HCT116 (cell line): ENCODE results near the gene HYKK. TPM values are rescaled to one million over a fixed set of nuclear protein-coding genes. Genes with fewer than 3 reads are reported as not detected.

ENCODE experiments used
- ATAC-seq: fragments of 200-7000 bp; cut with Tn5 transposase; 2 replicates; pipeline ENCODE4 v1.9.1; 2020; ENCODE audit warnings: mild to moderate bottlenecking, moderate library complexity
- BruUV-seq: library from RNA; stranded (reverse); fragments of 400-500 nt; replicated peaks from 2 replicates; lab custom pipeline; 2021; lab: Mats Ljungman, UMichigan
- CTCF ChIA-PET: fragments of 300-600 bp; sonication (Branson Sonifier 250); formaldehyde crosslinking; loops from one replicate; lab custom pipeline; 2021; ENCODE audit warnings: antibody characterized with exemption; lab: Charles Lee
- POLR2A ChIA-PET: fragments of 300-600, 350-600 bp; sonication (Branson Sonifier 250); formaldehyde crosslinking; loops from one replicate; lab custom pipeline; 2021; ENCODE audit warnings: antibody characterized with exemption; lab: Charles Lee
- RAD21 ChIA-PET, 2 experiments: fragments of 300-600 bp; sonication (Branson Sonifier 250); formaldehyde crosslinking; loops; one replicate each; lab custom pipeline; 2023; ENCODE audit warnings: low total read pairs in 2 of 2; ENCODE audit not compliant: uncharacterized antibody in 2 of 2, unreplicated experiment in 2 of 2, low non-redundant PET in 1 of 2; lab: Charles Lee
- DNase-seq: peaks from one replicate; pipeline ENCODE4 v3.0.0-alpha.2; 2010; ENCODE audit warnings: low read depth, low spot score
- H2AFZ ChIP-seq: fragments of 200-600 bp; shearing (Covaris generic), sonication (generic); 2 replicates; pipeline ENCODE4 v1.6.1; 2017; ENCODE audit warnings: low read depth, mixed run types, mixed read lengths, antibody characterized with exemption, low read length; ENCODE audit not compliant: poor library complexity, severe bottlenecking
- H3K27ac ChIP-seq: 2 replicates; pipeline ENCODE4 v1.5.1; 2012; ENCODE audit warnings: low read depth, low read length
- H3K27me3 ChIP-seq: fragments of 200-600 bp; sonication (generic); 2 replicates; pipeline ENCODE4 v1.6.1; 2016; ENCODE audit warnings: mixed run types, low read length, mixed read lengths; ENCODE audit not compliant: insufficient read depth
- H3K36me3 ChIP-seq, 2 experiments: fragments of 200-500 bp in 1 of 2; fragments of 200-600 bp in 1 of 2; sonication (Bioruptor generic) in 1 of 2; sonication (generic) in 1 of 2; 2 replicates each; pipeline versions ENCODE4 v1.5.1 to v1.6.1; 2014 to 2016; ENCODE audit warnings: low read length in 2 of 2, inconsistent platforms in 1 of 2, mixed read lengths in 1 of 2, mixed run types in 1 of 2; ENCODE audit not compliant: insufficient read depth in 2 of 2, control insufficient read depth in 1 of 2
- H3K4me1 ChIP-seq, 2 experiments: fragments of 200-600 bp in 1 of 2; sonication (generic) in 1 of 2; 2 replicates each; pipeline versions ENCODE4 v1.5.1 to v1.6.1; 2012 to 2017; ENCODE audit warnings: low read length in 2 of 2, inconsistent platforms in 1 of 2, mild to moderate bottlenecking in 1 of 2, mixed read lengths in 1 of 2, mixed run types in 1 of 2, moderate library complexity in 1 of 2; ENCODE audit not compliant: insufficient read depth in 2 of 2, control insufficient read depth in 1 of 2
- H3K4me2 ChIP-seq: fragments of 200-600 bp; sonication (generic); 2 replicates; pipeline ENCODE4 v1.6.1; 2017; ENCODE audit warnings: mixed run types, low read length, mixed read lengths
- H3K4me3 ChIP-seq, 2 experiments: fragments of 200-600 bp in 1 of 2; sonication (generic) in 1 of 2; replicated peaks in 1 of 2; 2 replicates each; pipeline ENCODE4 v1.5.1; 2011 to 2016; ENCODE audit warnings: low read length in 2 of 2, control low read depth in 1 of 2, low read depth in 1 of 2, mild to moderate bottlenecking in 1 of 2, mixed read lengths in 1 of 2, mixed run types in 1 of 2
- H3K79me2 ChIP-seq: fragments of 200-600 bp; sonication (generic); 2 replicates; pipeline ENCODE4 v1.6.1; 2017; ENCODE audit warnings: mild to moderate bottlenecking, mixed run types, low read length, moderate library complexity, mixed read lengths; ENCODE audit not compliant: insufficient read depth
- H3K9ac ChIP-seq: fragments of 200-600 bp; sonication (generic); 2 replicates; pipeline ENCODE4 v1.6.1; 2016; ENCODE audit warnings: low read length, mixed read lengths
- H3K9me2 ChIP-seq: fragments of 200-600 bp; sonication (generic), shearing (Covaris generic); 2 replicates; pipeline ENCODE4 v1.6.1; 2017; ENCODE audit warnings: mixed run types, mild to moderate bottlenecking, moderate library complexity; ENCODE audit not compliant: insufficient read depth
- H3K9me3 ChIP-seq, 2 experiments: fragments of 200-500 bp in 1 of 2; fragments of 200-600 bp in 1 of 2; sonication (Bioruptor generic) in 1 of 2; sonication (generic) in 1 of 2; 2 replicates each; pipeline ENCODE4 v1.6.1; 2014 to 2017; ENCODE audit warnings: low read length in 2 of 2, mixed read lengths in 2 of 2, inconsistent platforms in 1 of 2, low read depth in 1 of 2, mild to moderate bottlenecking in 1 of 2, mixed run types in 1 of 2, moderate library complexity in 1 of 2; ENCODE audit not compliant: control insufficient read depth in 1 of 2, insufficient read depth in 1 of 2
- H4K20me1 ChIP-seq: fragments of 200-600 bp; sonication (generic), shearing (Covaris generic); 2 replicates; pipeline ENCODE4 v1.6.1; 2017; ENCODE audit warnings: mixed run types, mild to moderate bottlenecking, moderate library complexity; ENCODE audit not compliant: insufficient read depth
- CBX3 ChIP-seq: IDR thresholded peaks from 2 replicates; pipeline ENCODE4 v1.6.1; 2012; ENCODE audit warnings: low read depth
- ELF1 ChIP-seq: IDR thresholded peaks from 2 replicates; pipeline ENCODE4 v1.6.1; 2012; ENCODE audit warnings: low read depth, borderline replicate concordance
- EZH2 ChIP-seq: fragments of 200-600 bp; sonication (generic); IDR thresholded peaks from 2 replicates; pipeline ENCODE4 v1.6.1; 2017; ENCODE audit warnings: antibody characterized with exemption, mixed run types
- EZH2phosphoT487 ChIP-seq: fragments of 200-600 bp; IDR thresholded peaks from 2 replicates; pipeline ENCODE4 v1.6.1; 2018; ENCODE audit warnings: antibody characterized with exemption, borderline replicate concordance
- FOSL1 ChIP-seq: IDR thresholded peaks from 2 replicates; pipeline ENCODE4 v1.6.1; 2012; ENCODE audit warnings: low read depth
- JUND ChIP-seq: IDR thresholded peaks from 2 replicates; pipeline ENCODE4 v1.6.1; 2012
- POLR2A ChIP-seq: IDR thresholded peaks from 2 replicates; pipeline ENCODE4 v1.7.0; 2011; ENCODE audit warnings: borderline replicate concordance; ENCODE audit not compliant: insufficient read depth, insufficient read length; ENCODE audit errors: extremely low read depth
- POLR2AphosphoS5 ChIP-seq: IDR thresholded peaks from 2 replicates; pipeline ENCODE4 v1.6.1; 2011; ENCODE audit warnings: mild to moderate bottlenecking, low read depth, low read length, moderate library complexity
- RAD21 ChIP-seq: IDR thresholded peaks from 2 replicates; pipeline ENCODE4 v1.6.1; 2012; ENCODE audit warnings: low read depth, mild to moderate bottlenecking
- REST ChIP-seq: IDR thresholded peaks from 2 replicates; pipeline ENCODE4 v1.6.1; 2012; ENCODE audit warnings: low read depth
- SIN3A ChIP-seq: IDR thresholded peaks from 2 replicates; pipeline ENCODE4 v1.6.1; 2012; ENCODE audit warnings: low read depth
- SP1 ChIP-seq: IDR thresholded peaks from 2 replicates; pipeline ENCODE4 v1.6.1; 2012; ENCODE audit warnings: low read depth
- SRF ChIP-seq: IDR thresholded peaks from 2 replicates; pipeline ENCODE4 v1.6.1; 2012; ENCODE audit warnings: low read depth
- TCF7L2 ChIP-seq: IDR thresholded peaks from 2 replicates; pipeline ENCODE4 v1.7.0; 2011; ENCODE audit warnings: borderline replicate concordance, inconsistent platforms; ENCODE audit not compliant: insufficient read depth, insufficient read length; ENCODE audit errors: extremely low read depth
- YY1 ChIP-seq: IDR thresholded peaks from 2 replicates; pipeline ENCODE4 v1.6.1; 2011; ENCODE audit warnings: low read length, low read depth, moderate library complexity, mild to moderate bottlenecking; ENCODE audit not compliant: insufficient replicate concordance; ENCODE audit errors: extremely low read depth
- ZBTB33 ChIP-seq: IDR thresholded peaks from 2 replicates; pipeline ENCODE4 v1.6.1; 2011; ENCODE audit warnings: mild to moderate bottlenecking, low read length, moderate library complexity; ENCODE audit not compliant: insufficient replicate concordance; ENCODE audit errors: extremely low read depth
- ZFX ChIP-seq: fragments of 450-650 bp; IDR thresholded peaks from 2 replicates; pipeline ENCODE4 v1.6.1; 2017
- ZNF274 ChIP-seq: fragments of 200-500 bp; sonication (Bioruptor generic); IDR thresholded peaks from 2 replicates; pipeline ENCODE4 v1.6.1; 2014; ENCODE audit warnings: mild to moderate bottlenecking, low read depth, low read length, inconsistent platforms
- intact Hi-C: fragments of 100-400 bp; cut with micrococcal nuclease; formaldehyde crosslinking; loops from 2 replicates; pipeline ENCODE4 v1.10.0; 2022
- total RNA-seq: library from RNA; stranded (reverse); gene quantifications from one replicate; pipeline ENCODE4 v1.2.1, GENCODE V29; 2021; ENCODE audit not compliant: unreplicated experiment
- TF ChIP-seq, protein P1 (sequence below): IDR thresholded peaks from 2 replicates; pipeline ENCODE4 v1.6.1; 2012

Gene HYKK
- total RNA-seq, 1 experiment from 2014 or later = 6.2 TPM

DNA sequence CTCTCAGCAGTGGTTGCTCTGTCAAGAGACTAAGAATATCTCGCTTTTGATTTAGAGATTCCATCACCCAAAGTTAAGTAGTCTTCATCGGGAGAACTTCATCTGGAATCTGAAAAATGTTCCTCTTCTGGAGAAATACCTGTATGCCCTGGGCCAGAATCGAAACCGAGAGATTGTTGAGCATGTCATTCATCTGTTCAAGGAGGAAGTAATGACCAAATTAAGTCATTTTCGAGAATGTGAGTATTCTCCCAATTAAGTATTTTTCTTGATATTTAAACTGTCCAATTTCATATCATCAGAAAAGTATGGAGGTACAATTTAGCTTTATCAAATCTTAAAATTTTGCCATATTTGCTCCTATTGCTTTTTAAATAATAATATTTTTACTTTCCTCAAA, 19.9 kb downstream of the HYKK start:
- H4K20me1 ChIP-seq = no peaks in the 10 kb centered on the region
- no peak overlapping the region for H3K27ac ChIP-seq
- intact Hi-C loops = no loop called here
- no peaks in the 10 kb centered on the region for H3K4me1 ChIP-seq
- ChIA-PET RAD21 (no interaction called here), POLR2A (no interaction called here)
- H3K79me2 ChIP-seq = no peaks in the 10 kb centered on the region
- H3K9ac ChIP-seq = no peak overlapping the region
- no peak for DNase-seq
- no peaks in the 10 kb centered on the region for H3K9me2 ChIP-seq
- H3K4me3 ChIP-seq = no peak overlapping the region
- no peaks in the 10 kb centered on the region for H3K36me3 ChIP-seq
- no peak for ATAC-seq
- TF ChIP-seq ELF1 (no peak), ZFX (no peak), TCF7L2 (no peak), EZH2 (no peak), POLR2AphosphoS5 (no peak), SP1 (no peak), ZNF274 (no peak), REST (no peak), CBX3 (no peak), EZH2phosphoT487 (no peak), YY1 (no peak), ZBTB33 (no peak), POLR2A (no peak), FOSL1 (no peak), SRF (no peak), SIN3A (no peak), RAD21 (no peak), JUND (no peak)
- TF ChIP-seq, protein P1, sequence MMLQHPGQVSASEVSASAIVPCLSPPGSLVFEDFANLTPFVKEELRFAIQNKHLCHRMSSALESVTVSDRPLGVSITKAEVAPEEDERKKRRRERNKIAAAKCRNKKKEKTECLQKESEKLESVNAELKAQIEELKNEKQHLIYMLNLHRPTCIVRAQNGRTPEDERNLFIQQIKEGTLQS = no peak
- TF ChIP-seq, all 23 proteins: peak for 0
- no peak overlapping the region for H3K4me2 ChIP-seq
- no peaks in the 10 kb centered on the region for H3K27me3 ChIP-seq
- no peak overlapping the region for H2AFZ ChIP-seq
- BruUV-seq = no TSS peak
- CTCF ChIA-PET = no interaction called here
- peaks cover 0 to 3% of the 10 kb centered on the region in 2 experiments; a peak in 2 of 4 replicates for H3K9me3 ChIP-seq
